NCI-H2081 treated with DMSO at 0.1 percent for 48 hours (cell line): ENCODE measurements around the gene TMEM213.
"Not testable (repeated sequence)": the region's sequence is repeated elsewhere in the genome, so short reads cannot be mapped to it uniquely, and the experiment has no call there.

ENCODE experiments used
- DNase-seq: peaks from one replicate; lab custom pipeline; 2025; lab: John Stamatoyannopoulos, UW

Gene TMEM213

DNA sequence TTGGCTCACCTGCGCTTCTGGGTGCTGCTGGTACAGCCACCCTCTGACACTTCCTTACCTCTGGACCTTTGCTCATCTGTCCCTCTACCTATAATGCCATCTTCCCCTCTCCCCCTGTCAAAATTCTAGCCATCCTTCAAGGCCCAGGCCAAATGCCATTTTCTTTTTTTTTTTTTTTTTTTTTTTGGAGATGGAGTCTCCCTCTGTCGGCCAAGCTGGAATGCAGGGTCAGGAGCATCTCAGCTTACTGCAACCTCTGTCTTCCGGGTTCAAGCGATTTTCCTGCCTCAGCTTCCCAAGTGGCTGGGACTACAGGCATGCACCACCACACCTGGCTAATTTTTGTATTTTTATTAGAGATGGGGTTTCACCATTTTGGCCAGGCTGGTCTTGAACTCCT, 748 bp upstream of the TMEM213 start:
- DNase-seq, result not testable (repeated sequence)

DNA sequence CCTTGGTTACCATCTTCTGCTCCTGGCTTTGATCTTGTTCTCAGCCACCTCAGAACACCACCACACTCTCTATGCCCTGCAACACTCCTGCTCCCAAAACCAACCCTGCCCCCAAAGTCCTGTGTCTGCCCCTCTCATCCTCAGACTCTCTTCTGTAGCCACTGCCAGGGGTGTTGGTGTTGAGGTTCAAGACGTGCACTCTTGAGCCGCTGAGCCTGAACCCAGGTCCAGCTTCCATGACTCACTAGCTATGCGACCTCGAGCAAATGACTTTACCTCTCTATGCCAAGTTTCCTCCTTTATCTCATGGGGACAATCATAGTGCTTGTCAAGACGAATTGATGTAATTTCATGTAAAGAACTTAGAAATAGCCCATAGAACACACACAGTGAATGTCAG, 1.0 kb downstream of the TMEM213 start:
- DNase-seq, result no peak

DNA sequence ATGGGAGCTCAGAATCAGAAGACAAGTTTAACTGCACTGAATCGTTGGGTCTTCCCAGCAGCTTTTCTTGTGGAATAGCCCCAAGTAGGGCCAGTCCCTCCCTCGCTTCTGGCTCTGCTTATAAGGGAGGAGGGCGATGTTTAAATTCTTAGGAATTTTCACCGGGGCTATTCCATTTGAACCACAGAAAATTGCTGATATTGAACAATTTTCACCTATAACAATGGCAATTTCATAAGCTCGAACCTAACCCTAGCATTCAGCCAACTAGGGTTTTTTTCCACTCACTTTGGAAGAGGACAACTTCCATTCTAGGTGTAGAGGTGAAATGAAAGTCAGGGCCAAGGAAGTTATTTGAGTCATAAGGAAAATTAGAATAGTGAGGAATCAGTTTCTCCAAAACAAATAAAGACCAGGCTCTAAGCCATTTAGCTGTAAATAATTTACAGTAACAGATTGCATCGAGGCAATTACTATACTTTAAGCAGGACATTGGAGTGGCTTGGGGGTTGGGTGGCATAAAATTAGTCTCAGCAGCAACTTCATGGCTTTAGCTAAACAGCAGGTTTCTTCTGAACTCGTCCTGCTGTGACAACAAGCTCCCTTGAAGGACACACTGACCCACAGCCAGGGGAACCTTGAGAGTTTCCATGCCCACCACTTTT, 1.7 kb downstream of the TMEM213 start:
- DNase-seq, result no peak

DNA sequence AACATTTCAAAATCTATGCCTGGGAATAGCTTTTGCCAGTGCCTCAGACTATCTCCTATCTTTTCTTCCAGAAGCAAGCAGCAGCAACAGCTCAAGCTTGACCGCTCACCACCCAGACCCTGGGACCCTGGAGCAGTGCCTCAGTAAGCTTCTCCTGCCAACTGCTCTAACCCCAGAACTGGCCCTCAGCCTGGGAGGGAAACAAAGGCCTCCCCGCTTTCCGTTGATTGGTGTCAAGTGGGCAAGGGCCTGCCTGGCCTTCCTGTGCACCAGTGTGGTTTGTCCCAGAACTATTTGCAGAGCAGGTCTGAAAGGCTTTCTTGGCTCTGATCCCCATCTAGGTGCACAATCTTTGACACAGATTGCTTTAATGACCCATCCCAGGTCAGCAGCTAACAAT, 3.5 kb downstream of the TMEM213 start:
- no peak for DNase-seq

DNA sequence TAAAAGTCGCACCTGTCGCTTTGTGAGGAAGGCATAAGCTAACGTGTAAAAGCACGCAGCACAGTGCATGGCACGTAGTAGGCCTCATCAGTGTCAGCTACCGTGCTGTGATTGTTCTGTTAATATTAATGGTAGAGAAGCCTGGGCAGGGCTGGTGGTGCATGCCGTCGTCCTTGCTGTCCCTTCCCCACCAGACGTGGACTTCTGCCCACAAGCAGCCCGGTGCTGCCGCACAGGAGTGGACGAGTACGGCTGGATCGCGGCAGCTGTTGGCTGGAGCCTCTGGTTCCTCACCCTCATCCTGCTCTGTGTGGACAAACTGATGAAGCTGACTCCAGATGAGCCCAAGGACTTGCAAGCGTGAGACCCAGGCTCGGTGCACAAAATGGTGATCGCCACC, 4.9 kb downstream of the TMEM213 start:
- DNase-seq, result no peak

DNA sequence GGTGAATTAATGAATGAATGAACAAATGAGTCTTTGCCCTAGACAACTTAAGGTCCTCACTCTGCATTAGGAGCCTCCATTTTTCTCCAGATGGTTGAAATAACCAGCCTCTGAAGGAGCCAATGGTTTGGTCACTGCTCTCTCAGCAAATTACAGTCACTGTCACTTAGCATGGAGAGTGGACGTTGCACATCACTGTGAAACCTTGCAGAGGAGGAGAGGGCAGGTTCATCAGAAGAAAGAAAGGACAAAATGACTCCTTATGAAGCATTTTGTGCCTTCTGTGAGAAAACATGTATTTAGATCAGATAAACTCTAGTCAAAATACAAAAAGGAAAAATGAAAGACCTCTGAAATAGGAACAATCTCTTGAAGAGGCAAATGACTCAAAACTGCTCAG, 6.8 kb downstream of the TMEM213 start:
- no peak for DNase-seq

DNA sequence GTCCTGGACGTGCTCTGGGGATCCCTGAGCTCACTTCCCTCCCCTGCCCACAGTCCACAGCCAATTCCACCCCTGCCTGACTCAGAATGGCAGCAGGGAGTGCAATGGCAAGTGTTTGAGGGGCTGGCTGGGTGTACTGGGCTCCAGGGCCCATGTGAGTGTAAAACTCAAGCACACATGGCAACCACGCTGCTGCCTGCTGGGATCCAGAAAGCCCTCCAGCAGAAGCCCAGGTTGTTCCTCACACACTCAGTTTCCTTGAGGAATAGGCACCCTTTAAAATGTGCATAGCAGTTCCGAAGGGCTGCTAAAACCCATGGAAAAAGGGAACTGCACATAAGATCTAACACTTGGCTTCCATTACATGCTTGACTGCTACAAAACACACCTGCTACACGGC, 11.6 kb downstream of the TMEM213 start:
- no peak for DNase-seq

DNA sequence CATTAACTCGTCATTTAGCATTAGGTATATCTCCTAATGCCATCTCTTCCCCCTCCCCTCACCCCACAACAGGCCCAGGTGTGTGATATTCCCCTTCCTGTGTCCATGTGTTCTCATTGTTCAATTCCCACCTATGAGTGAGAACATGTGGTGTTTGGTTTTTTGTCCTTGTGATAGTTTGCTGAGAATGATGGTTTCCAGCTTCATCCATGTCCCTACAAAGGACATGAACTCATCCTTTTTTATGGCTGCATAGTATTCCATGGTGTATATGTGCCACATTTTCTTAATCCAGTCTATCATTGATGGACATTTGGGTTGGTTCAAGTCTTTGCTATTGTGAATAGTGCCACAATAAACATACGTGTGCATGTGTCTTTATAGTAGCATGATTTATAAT, 13.5 kb downstream of the TMEM213 start:
- DNase-seq, result not testable (repeated sequence)

DNA sequence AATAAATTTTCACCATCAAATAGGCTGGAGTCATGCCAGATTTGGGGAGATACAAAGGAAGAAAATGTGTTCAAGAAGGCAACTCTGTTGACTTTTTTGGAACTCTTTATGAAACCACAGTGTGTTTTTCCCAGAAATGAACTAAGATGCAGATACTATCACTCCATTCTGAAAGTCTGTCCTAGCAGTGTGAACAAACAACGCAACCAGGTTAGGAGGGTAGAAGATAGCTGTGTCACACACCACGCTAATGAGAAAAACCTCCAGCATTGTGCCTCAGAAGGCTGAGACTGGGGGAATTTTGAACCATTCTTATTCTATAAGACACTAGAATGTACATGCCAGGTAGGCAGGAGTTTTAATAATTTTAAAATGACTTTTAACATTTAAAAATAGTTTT, 16.2 kb downstream of the TMEM213 start:
- DNase-seq, result no peak

DNA sequence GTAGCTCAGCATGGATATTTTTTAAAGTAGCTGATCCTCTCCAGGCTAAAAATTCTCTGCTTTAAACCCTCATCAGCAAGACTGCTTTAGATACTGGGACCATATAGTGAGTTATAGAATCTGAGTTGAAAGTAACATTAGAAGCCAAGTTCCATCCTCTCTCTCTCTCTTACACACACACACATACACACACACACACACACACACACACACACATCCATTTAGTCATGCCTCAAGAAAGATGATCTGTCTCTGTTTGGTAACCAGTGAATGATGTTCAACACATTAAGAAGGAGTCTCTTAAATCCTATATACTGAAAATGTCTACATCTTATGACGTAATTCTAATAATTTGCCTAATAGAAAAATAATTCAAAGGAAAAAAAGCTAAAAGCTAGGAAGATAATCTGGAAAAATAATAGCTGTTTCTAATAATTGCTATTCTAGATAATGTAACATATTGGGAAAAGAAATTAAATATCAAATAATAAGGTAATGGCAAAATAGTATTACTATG, 17.1 kb downstream of the TMEM213 start:
- no peak for DNase-seq

DNA sequence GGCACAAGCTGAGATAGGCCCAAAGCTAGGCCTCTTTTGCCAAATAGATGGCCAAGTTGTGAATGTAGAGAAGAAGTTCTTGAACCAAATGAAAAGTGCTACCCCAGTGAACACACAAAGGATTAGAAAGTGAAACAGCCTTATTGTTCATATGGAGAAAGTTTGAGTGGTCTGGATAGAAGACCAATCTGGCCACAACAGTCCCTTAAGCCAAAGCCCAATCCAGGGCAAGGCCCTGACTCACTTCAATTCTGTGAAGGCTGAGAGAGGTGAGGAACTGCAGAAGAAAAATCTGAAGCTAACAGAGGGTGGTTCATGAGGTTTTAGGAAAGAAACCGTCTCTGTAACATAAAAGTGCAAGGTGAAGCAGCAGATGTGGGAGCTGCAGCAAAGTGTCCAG, 18.9 kb downstream of the TMEM213 start:
- DNase-seq, result no peak

DNA sequence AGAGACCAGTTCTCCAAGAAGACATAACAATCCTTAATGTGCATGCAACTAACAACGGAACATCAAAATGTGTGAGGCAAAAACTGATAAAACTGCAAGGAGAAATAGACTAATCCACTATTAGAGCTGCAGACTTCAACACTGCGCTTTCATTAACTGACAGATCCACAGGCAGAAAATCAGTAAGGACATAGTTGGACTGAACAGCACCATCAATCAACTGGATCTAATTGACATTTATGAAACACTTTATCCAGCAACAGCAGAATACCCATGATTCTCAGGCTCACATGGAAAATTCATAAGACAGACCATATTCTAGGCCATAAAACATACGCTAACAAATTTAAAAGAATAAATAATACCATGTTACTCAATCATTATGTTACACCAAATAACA, 21.8 kb downstream of the TMEM213 start:
- DNase-seq, result no peak

DNA sequence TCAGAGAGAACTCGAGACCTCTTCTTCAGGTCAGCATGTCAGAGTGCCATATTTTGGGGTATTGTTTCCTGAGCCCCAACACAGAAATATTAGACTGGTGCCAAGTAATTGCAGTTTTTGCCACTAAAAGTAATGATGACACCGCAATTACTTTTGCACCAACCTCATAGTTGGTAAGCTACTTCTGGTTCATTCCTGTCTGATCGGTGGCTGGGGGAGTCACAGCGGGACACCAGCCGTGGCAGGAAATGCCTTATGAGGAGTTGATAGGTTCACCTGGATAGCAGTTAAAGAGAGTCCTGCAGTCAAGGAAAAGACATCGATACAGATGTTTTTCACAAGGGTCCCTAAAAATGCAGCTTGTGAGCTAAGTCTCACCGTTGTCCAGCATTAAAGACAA, 24.1 kb downstream of the TMEM213 start:
- no peak for DNase-seq

DNA sequence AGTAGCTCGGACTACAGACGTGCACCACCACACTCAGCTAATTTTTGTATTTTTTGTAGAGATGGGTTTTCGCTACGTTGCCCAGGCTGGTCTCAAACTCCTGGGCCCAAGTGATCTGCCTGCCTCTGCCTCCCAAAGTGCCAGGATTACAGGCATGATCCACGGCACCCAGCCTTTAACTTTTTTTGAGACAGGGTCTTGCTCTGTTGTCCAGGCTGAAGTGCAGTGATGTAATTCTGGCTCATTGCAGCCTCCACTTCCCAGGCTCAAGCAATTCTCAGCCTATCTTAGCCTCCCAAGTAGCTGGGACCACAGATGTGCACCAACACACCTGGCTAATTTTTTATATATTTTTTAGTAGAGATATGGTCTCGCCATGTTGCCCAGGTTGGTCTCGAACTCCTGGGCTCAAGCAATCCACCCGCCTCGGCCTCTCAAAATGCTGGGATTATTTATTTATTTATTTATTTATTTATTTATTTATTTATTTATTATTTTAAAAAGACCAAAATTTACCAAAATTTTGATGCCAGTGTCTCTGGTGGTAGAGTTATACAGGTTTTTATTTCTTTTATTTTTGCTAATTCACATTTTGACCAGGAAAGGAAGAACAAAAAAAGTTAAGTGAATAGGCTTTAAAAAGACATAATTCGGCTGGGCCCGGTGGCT, 25.2 kb downstream of the TMEM213 start:
- DNase-seq, result no peak

DNA sequence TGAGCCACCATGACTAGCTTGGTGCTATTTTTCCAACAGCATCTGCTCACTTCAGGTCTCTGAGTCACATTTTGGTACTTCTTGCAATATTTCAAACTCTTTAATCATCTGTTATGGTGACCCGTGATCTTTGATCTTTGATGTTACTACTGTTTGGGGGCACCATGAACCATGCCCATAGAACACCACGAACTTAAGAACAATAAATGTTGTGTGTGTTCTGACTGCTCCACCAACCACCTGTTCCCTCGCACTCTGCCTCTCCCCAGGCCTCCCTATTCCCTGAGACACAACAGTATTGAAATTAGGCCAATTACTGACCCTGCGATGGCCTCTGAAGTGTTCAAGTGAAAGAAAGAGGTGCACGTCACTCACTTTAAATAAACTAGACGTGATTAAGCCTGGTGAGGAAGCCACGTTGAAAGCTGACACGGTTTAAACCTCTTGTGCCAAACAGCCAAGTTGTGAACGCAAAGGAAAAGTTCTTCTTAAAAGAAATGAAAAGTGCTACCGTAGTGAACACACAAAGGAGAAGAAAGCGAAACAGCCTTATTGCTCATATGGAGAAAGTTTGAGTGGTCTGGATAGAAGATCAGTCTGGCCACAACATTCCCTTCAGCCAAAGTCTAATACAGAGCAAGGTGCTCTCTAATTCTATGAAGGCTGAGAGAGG, 27.4 kb downstream of the TMEM213 start:
- no peak for DNase-seq

DNA sequence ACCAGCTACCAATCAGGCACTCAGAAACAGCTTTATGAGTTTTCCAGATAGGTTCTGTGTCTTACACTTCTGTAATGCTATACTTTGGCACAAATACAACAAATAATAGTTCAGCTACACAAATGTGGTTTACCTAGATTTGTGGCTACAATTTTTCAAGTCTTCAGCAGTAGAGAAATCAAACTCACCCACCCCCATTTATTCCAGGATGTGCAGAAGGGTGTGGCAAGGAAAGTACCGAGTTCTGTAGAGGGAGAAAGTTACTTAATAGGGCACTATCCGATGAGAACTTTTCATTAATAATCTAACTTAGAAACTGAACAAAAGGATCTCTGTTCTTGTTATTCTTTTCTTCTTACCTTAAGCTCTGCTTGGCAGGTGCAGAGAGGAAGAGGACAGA, 30.5 kb downstream of the TMEM213 start:
- no peak for DNase-seq

DNA sequence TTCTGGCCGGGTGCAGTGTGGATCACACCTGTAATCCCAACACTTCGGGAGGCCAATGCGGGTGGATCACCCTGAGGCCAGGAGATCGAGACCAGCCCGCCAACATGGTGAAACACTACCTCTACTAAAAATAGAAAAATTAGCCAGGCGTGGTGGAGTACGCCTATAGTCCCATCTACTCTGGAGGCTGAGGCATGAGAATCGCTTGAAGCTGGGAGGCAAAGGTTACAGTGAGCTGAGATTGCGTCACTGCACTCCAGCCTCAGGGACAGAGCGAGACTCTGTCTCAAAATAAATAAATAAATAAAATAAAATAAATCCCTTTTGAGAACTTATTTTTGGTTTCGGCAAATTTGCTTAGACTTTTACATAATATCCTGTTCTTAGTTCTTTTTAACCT, 31.5 kb downstream of the TMEM213 start:
- no peak for DNase-seq

DNA sequence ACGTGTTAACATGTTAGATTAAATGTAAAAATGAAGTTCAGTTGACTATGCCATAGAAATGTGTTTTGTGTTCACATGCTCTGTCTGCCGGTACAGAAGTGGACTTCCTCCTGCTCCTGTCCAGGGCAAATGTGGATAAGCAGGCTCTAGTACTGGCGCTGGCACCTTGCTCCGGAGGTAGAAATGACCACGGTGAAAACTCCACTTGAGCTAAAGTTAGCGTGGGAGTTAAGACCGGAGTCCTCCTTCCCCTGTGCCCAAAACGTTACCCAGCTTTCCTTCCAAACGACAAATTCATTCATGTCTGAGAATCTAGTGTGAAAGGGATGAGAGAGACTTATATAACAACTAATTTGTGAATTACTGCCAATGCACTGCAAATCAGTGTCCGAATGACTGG, 35.2 kb downstream of the TMEM213 start:
- DNase-seq, result no peak

DNA sequence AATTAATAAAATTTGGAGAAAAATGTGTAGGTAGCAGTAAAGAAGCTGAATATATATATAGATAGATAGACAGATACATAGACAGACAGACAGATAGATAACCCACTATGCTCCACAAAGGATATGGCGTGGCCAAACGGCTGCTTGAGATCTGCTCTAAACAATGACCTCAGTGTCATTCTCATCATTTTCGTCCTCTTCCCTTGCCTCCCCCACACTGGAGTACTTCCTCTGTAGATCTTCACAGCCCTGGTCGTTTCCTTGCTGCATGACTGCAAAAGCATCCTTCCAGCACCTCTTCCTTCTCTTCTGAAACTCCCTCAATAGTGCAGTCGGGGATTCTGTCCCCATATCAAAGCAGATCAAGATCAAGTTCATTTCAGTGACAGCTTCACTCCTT, 35.8 kb downstream of the TMEM213 start:
- DNase-seq, result no peak

DNA sequence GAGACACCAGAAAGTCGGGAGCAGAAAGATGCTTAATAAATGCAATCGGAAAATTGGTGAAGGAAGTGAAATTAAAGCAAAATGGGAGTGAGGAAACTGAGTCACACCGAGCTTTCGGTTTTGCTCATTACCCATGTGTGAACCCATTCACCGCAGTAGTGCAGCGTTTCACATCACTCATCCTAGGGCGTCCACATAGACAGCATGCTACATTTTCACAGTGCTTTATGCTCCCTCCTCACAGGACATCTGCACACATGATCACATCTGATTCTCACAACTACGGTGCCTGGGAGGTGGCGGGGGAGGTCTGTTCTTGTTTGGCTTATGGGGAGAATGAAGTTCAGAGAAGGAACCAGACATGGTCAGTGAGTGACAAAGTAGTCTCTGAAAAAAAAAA, 36.8 kb downstream of the TMEM213 start:
- no peak for DNase-seq

DNA sequence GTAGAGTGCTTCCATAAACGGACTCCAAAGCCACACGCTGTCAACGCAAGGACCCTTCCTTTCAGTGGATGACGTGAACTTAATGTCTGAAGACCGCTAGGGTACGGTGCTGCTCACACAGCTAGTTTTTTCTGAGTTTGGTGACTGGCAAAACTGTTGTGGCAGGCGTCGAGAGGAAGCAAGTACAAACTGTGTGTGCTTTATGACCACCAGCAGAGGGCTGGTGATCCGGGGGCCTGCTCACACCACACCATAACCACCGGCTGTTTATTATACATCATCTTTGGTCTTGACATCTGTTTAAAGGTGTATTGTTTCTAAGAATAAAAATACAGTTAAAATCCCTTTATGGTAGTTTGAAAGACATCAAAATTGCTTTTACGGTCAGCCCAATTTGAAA, 37.3 kb downstream of the TMEM213 start:
- DNase-seq, result no peak

DNA sequence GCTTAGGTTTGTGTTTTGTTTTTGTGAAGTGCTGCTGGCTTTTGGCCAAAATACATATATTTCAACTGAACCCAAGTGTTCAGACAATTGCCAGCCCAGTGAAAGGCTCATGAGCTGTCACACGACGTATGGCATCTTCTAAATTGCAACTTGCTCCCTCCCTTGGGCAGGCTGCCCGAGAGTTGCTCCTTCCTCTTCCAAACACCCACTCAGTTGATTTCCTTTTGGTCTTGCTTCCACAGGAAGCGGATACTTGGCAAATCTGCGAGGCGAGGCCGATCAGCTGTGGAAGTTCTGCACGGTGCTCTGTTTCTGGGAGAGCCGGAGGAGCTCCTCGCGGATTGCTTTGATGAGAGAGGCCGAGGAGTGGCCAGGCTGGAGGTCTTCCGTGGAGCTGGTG, 39.8 kb downstream of the TMEM213 start:
- peak; percentile 59 for DNase-seq

DNA sequence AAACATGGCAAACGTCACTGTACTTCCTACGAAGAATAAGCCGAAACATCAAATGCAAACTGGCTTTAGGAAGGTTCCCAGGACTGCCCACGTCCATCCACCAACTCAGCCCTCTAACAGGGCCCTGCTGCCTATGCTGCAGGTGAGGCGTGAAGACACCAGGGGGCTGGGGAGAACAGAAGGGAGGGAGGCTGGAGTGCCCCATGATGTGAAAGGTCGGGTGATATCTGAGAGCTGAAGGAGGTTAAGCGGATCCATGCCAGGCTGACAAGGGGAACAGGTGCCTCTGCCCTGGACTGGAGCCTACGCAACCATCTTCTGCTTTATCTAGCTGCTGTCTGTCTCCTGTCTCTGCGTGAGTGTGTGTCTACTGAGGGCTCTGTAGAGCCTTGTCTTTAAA, 40.4 kb downstream of the TMEM213 start:
- no peak for DNase-seq
